ENCODE measurements around the gene SLC9A8. TPM values are rescaled to one million over a fixed set of nuclear protein-coding genes. Genes with fewer than 3 reads are reported as not detected.

Gene SLC9A8
- total and polyA plus RNA-seq, 2 donors (not counting 3 experiments of a cell fraction or from before 2014, with no cell fraction given), result 5.1 to 14.4 TPM

DNA sequence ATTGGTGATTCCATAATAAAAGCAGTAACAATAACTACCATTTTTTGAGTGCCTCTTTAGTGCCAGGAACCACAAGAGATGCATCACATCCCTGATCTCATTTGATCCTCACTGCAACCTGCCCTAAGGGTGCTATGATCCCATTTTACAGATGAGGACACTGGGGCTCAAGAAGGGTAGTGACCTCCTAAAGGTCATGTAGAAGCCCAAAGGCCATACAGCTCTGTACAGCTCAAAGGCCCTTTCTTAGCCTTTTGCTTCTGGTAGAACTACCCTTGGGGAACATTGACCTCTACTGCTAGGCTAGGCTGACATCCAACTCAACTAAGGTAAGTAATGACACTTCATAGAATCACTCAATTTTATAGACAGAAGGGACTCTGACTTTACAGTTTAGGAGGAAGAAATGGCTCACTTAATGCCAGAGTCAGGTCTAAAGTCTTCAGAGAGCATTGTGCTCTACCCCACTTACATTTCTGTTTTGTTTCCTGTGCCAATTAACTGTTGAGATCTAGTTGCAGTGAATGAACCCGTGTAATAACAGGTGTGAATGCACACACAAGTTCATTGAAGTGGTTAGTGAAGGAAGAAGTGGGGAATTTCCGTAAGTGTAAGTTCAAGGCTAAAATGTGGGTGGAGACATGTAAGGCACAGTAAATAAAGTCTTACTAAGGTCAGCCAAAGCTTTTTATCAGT, 10.7 kb downstream of the SLC9A8 start:
- no TSS peak for BruUV-seq (replicated peaks)
- no peak for FAIRE-seq
- Histone ChIP-seq H2AFZ (ENCODE audit: low read depth, low read length) (no peak overlapping the region), H3K36me3 (ENCODE audit: control insufficient read depth in 2 of 2, extremely low read depth in 1 of 2, insufficient read depth in 2 of 2, low read length in 2 of 2) (peaks cover 4 to 11% of the 10 kb centered on the region in 2 experiments), H3K27ac (ENCODE audit: insufficient read depth, low read depth, low read length) (no peak overlapping the region), H3K9me1 (replicated peaks; ENCODE audit: control insufficient read depth, extremely low read depth, insufficient read depth, low read length) (no peaks in the 10 kb centered on the region), H3K4me2 (ENCODE audit: insufficient read depth, low read length) (no peak overlapping the region), H3K9ac (replicated peaks; ENCODE audit: extremely low read depth, insufficient read depth, low read length) (no peak overlapping the region), H3K9me3 (replicated peaks; ENCODE audit: control insufficient read depth, insufficient read depth, low read length) (no peaks in the 10 kb centered on the region), H3K4me1 (ENCODE audit: control insufficient read depth, extremely low read depth, insufficient read depth, low read length) (no peaks in the 10 kb centered on the region), H3K4me3 (replicated peaks in 1 of 3; ENCODE audit: insufficient read depth in 1 of 3, low read depth in 1 of 3, low read length in 3 of 3) (no peak overlapping the region), H3K27me3 (ENCODE audit: control insufficient read depth in 2 of 2, insufficient read depth in 2 of 2, low read length in 2 of 2) (no peaks in the 10 kb centered on the region), H4K20me1 (replicated peaks; ENCODE audit: control insufficient read depth, extremely low read depth, insufficient read depth, low read length) (no peaks in the 10 kb centered on the region), H3K79me2 (ENCODE audit: control insufficient read depth, insufficient read depth, low read length) (no peaks in the 10 kb centered on the region)
- POLR2A ChIA-PET, result no interaction called here
- intact Hi-C loops (cut with micrococcal nuclease), result no loop called here
- no peak for TF ChIP-seq CTCF (IDR thresholded peaks at IDR 0.05; ENCODE audit: extremely low read depth in 1 of 2, insufficient read depth in 1 of 2, low read depth in 1 of 2, low read length in 2 of 2)
- TF ChIP-seq JUN (IDR thresholded peaks at IDR 0.05; ENCODE audit: borderline replicate concordance, insufficient read depth, insufficient read length, low read depth), result no peak
- no peak for TF ChIP-seq MAX (IDR thresholded peaks at IDR 0.05; ENCODE audit: insufficient read depth, insufficient read length)
- TF ChIP-seq GATA2 (IDR thresholded peaks at IDR 0.05; ENCODE audit: insufficient read depth, insufficient read length, low read depth, low read length), result no peak
- no peak for TF ChIP-seq POLR2A (IDR thresholded peaks at IDR 0.05; ENCODE audit: low read depth, low read length)
- TF ChIP-seq FOS (IDR thresholded peaks at IDR 0.05; ENCODE audit: borderline replicate concordance, insufficient read depth, low read length), result no peak
- TF ChIP-seq MYC (IDR thresholded peaks at IDR 0.05; ENCODE audit: low read depth, low read length), result no peak
- no peak for TF ChIP-seq EZH2 (IDR thresholded peaks at IDR 0.05; ENCODE audit: borderline replicate concordance, low read depth, low read length, severe bottlenecking)
- TF ChIP-seq POLR2AphosphoS5 (IDR thresholded peaks at IDR 0.05; ENCODE audit: insufficient read depth, low read depth, low read length), result no peak
- CTCF ChIA-PET, result no interaction called here
- dilution Hi-C loops (cut with MboI; ENCODE audit: extremely low pct_ligation_motif_present, low sequenced_read_pairs), result no loop called here
- no peak for DNase-seq (ENCODE audit: low read depth, low spot score)

Data from endothelial cell of umbilical vein (primary cell).